ENCODE data around the gene CDCP1. TPM values are rescaled to one million over a fixed set of nuclear protein-coding genes. Genes with fewer than 3 reads are reported as not detected.

Gene CDCP1
- total RNA-seq, 1 experiment from 2014 or later: 0.13 TPM

GRCh38 chr3:45075821-45076625 is 70.2 kb downstream of the CDCP1 start:
- no peaks in the 10 kb centered on the region for H3K36me3 ChIP-seq (ENCODE audit: insufficient read depth, low read length, poor library complexity, severe bottlenecking)
- no peaks in the 10 kb centered on the region for H3K27me3 ChIP-seq (replicated peaks; ENCODE audit: insufficient read depth, low read depth, low read length, poor library complexity)
- intact Hi-C loops (cut with micrococcal nuclease; ENCODE audit: unreplicated experiment): no loop called here
- no peak for DNase-seq (ENCODE audit: low spot score)
- no peaks in the 10 kb centered on the region for H3K4me1 ChIP-seq (ENCODE audit: insufficient read depth, low read length, poor library complexity, severe bottlenecking)
- ChIA-PET CTCF (no interaction called here), POLR2A (ENCODE audit: low non-redundant PET) (no interaction called here)
- H3K27ac ChIP-seq (ENCODE audit: low read depth, low read length, poor library complexity, severe bottlenecking): no peak overlapping the region
- H3K4me3 ChIP-seq (ENCODE audit: low read depth, low read length, poor library complexity, severe bottlenecking): no peak overlapping the region
- no peaks in the 10 kb centered on the region for H3K9me3 ChIP-seq (ENCODE audit: low read depth, low read length, poor library complexity, severe bottlenecking)
- no TSS peak for BruUV-seq (replicated peaks)
- TF ChIP-seq CTCF (conservative IDR thresholded peaks at IDR 0.05; ENCODE audit: low read depth, low read length) (no peak), EZH2 (IDR thresholded peaks at IDR 0.05; ENCODE audit: borderline replicate concordance, low read depth, low read length, poor library complexity, severe bottlenecking) (no peak)

GRCh38 chr3:45071075-45071474 is 75.1 kb downstream of the CDCP1 start:
- POLR2A ChIA-PET (ENCODE audit: low non-redundant PET): no interaction called here
- H3K27me3 ChIP-seq (replicated peaks; ENCODE audit: insufficient read depth, low read depth, low read length, poor library complexity): no peaks in the 10 kb centered on the region
- BruUV-seq (replicated peaks): no TSS peak
- CTCF ChIA-PET: no interaction called here
- H3K9me3 ChIP-seq (ENCODE audit: low read depth, low read length, poor library complexity, severe bottlenecking): no peaks in the 10 kb centered on the region
- no peak overlapping the region for H3K27ac ChIP-seq (ENCODE audit: low read depth, low read length, poor library complexity, severe bottlenecking)
- H3K4me1 ChIP-seq (ENCODE audit: insufficient read depth, low read length, poor library complexity, severe bottlenecking): no peaks in the 10 kb centered on the region
- H3K36me3 ChIP-seq (ENCODE audit: insufficient read depth, low read length, poor library complexity, severe bottlenecking): no peaks in the 10 kb centered on the region
- no peak for DNase-seq (ENCODE audit: low spot score)
- TF ChIP-seq CTCF (conservative IDR thresholded peaks at IDR 0.05; ENCODE audit: low read depth, low read length) (no peak), EZH2 (IDR thresholded peaks at IDR 0.05; ENCODE audit: borderline replicate concordance, low read depth, low read length, poor library complexity, severe bottlenecking) (no peak)
- H3K4me3 ChIP-seq (ENCODE audit: low read depth, low read length, poor library complexity, severe bottlenecking): no peak overlapping the region
- intact Hi-C loops (cut with micrococcal nuclease; ENCODE audit: unreplicated experiment): no loop called here

- no peak for DNase-seq (ENCODE audit: low spot score)
- Histone ChIP-seq H3K27ac (ENCODE audit: low read depth, low read length, poor library complexity, severe bottlenecking) (no peak overlapping the region), H3K36me3 (ENCODE audit: insufficient read depth, low read length, poor library complexity, severe bottlenecking) (no peaks in the 10 kb centered on the region), H3K4me1 (ENCODE audit: insufficient read depth, low read length, poor library complexity, severe bottlenecking) (no peaks in the 10 kb centered on the region), H3K27me3 (replicated peaks; ENCODE audit: insufficient read depth, low read depth, low read length, poor library complexity) (no peaks in the 10 kb centered on the region), H3K4me3 (ENCODE audit: low read depth, low read length, poor library complexity, severe bottlenecking) (no peak overlapping the region), H3K9me3 (ENCODE audit: low read depth, low read length, poor library complexity, severe bottlenecking) (no peaks in the 10 kb centered on the region)
- CTCF ChIA-PET: no interaction called here
- no peak for TF ChIP-seq CTCF (conservative IDR thresholded peaks at IDR 0.05; ENCODE audit: low read depth, low read length)
- no peak for TF ChIP-seq EZH2 (IDR thresholded peaks at IDR 0.05; ENCODE audit: borderline replicate concordance, low read depth, low read length, poor library complexity, severe bottlenecking)
- intact Hi-C loops (cut with micrococcal nuclease; ENCODE audit: unreplicated experiment): no loop called here
- BruUV-seq (replicated peaks): no TSS peak
- POLR2A ChIA-PET (ENCODE audit: low non-redundant PET): no interaction called here
These were observed 78.2 kb downstream of the CDCP1 start for GRCh38 chr3:45067941-45068340.
